Hepatocyte (in vitro differentiated cells): Measurements from ENCODE around the gene PDZD8. TPM values are rescaled to one million over a fixed set of nuclear protein-coding genes. Genes with fewer than 3 reads are reported as not detected.

Experiments
- DNase-seq: peaks from one replicate; pipeline ENCODE4 v3.0.0-alpha.2; 2016; ENCODE audit warnings: low spot score
- H2AFZ ChIP-seq: fragments of 200-600 bp; sonication (generic); 2 replicates; pipeline ENCODE4 v1.6.0; 2016; ENCODE audit warnings: antibody characterized with exemption, mild to moderate bottlenecking
- H3K27ac ChIP-seq: fragments of 200-600 bp; sonication (generic); 2 replicates; pipeline ENCODE4 v1.5.1; 2016; ENCODE audit warnings: mild to moderate bottlenecking
- H3K27me3 ChIP-seq: fragments of 200-600 bp; sonication (generic); 2 replicates; pipeline ENCODE4 v1.6.1; 2016
- H3K36me3 ChIP-seq: fragments of 200-600 bp; sonication (generic); replicated peaks from 2 replicates; pipeline ENCODE4 v1.5.1; 2016; ENCODE audit warnings: low read depth; ENCODE audit not compliant: insufficient read depth
- H3K4me1 ChIP-seq: fragments of 200-600 bp; sonication (generic); 2 replicates; pipeline ENCODE4 v1.5.1; 2016; ENCODE audit warnings: mild to moderate bottlenecking, moderate library complexity; ENCODE audit not compliant: insufficient read depth
- H3K4me2 ChIP-seq: fragments of 200-600 bp; sonication (generic); 2 replicates; pipeline ENCODE4 v1.6.0; 2016
- H3K4me3 ChIP-seq: fragments of 200-600 bp; sonication (generic); 2 replicates; pipeline ENCODE4 v1.5.1; 2016; ENCODE audit warnings: mild to moderate bottlenecking
- H3K79me2 ChIP-seq: fragments of 200-600 bp; sonication (generic); 2 replicates; pipeline ENCODE4 v1.6.0; 2017; ENCODE audit warnings: mild to moderate bottlenecking
- H3K9me2 ChIP-seq: fragments of 200-600 bp; sonication (generic); replicated peaks from 2 replicates; pipeline ENCODE4 v1.6.0; 2017; ENCODE audit warnings: mild to moderate bottlenecking; ENCODE audit not compliant: insufficient read depth
- H3K9me3 ChIP-seq: fragments of 200-600 bp; sonication (generic); 2 replicates; pipeline ENCODE4 v1.5.1; 2016; ENCODE audit warnings: low read depth, mild to moderate bottlenecking
- H4K20me1 ChIP-seq: fragments of 200-600 bp; sonication (generic); 2 replicates; pipeline ENCODE4 v1.6.0; 2016; ENCODE audit warnings: mild to moderate bottlenecking; ENCODE audit not compliant: insufficient read depth, poor library complexity, severe bottlenecking
- EZH2 ChIP-seq: fragments of 200-600 bp; sonication (generic); IDR thresholded peaks from 2 replicates; pipeline ENCODE4 v1.6.1; 2016; ENCODE audit warnings: antibody characterized with exemption, mild to moderate bottlenecking, borderline replicate concordance
- EZH2phosphoT487 ChIP-seq: fragments of 200-600 bp; sonication (generic); IDR thresholded peaks from one replicate; pipeline ENCODE4 v1.6.1; 2018; ENCODE audit warnings: antibody characterized with exemption, mild to moderate bottlenecking, low read depth, moderate library complexity; ENCODE audit not compliant: unreplicated experiment, severe bottlenecking
- WGBS: methylation state at CpG from one replicate; pipeline ENCODE4 v1.1.6; 2016; ENCODE audit warnings: low lambda C conversion rate; ENCODE audit errors: missing lambda C conversion rate; 5-methylcytosine and 5-hydroxymethylcytosine counted together
- polyA plus RNA-seq: library from polyadenylated mRNA; unstranded; fragments of >200 nt; fragmentation: Nextera tagmentation; extraction: Ambion mirVana; gene quantifications from 2 replicates; pipeline ENCODE4 v1.2.1, GENCODE V29; 2016
- total RNA-seq: library from RNA; depleted of rRNA; stranded (reverse); fragments of >200 nt; gene quantifications from 2 replicates; pipeline ENCODE4 v1.2.3, GENCODE V29; 2014
- TF ChIP-seq, protein P1 (sequence below): fragments of 200-600 bp; sonication (generic); IDR thresholded peaks from 2 replicates; pipeline ENCODE4 v1.5.1; 2016; ENCODE audit warnings: antibody characterized with exemption, mild to moderate bottlenecking; ENCODE audit not compliant: poor library complexity

The PDZD8 gene
- total and polyA plus RNA-seq, 2 experiments from 2014 or later, result 12.9 to 77.2 TPM

DNA sequence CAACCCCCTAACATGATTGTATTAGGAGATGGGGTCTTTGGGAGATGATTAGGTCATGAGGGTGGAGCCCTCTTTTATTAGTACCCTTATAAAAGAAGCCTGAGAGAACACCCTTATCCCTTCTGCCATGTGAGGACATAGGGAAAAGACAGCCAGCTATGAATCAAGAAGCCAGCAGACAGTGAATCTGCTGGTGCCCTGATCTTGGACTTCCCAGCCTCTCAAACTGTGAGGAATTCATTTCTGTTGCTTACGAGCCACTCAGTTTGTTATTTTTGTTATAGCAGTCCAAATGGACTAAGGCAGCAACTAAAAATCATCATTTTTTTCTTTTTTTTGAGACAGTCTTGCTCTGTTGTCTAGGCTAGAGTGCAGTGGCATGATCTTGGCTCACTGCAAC, 74.6 kb downstream of the PDZD8 start:
- TF ChIP-seq, protein P1, sequence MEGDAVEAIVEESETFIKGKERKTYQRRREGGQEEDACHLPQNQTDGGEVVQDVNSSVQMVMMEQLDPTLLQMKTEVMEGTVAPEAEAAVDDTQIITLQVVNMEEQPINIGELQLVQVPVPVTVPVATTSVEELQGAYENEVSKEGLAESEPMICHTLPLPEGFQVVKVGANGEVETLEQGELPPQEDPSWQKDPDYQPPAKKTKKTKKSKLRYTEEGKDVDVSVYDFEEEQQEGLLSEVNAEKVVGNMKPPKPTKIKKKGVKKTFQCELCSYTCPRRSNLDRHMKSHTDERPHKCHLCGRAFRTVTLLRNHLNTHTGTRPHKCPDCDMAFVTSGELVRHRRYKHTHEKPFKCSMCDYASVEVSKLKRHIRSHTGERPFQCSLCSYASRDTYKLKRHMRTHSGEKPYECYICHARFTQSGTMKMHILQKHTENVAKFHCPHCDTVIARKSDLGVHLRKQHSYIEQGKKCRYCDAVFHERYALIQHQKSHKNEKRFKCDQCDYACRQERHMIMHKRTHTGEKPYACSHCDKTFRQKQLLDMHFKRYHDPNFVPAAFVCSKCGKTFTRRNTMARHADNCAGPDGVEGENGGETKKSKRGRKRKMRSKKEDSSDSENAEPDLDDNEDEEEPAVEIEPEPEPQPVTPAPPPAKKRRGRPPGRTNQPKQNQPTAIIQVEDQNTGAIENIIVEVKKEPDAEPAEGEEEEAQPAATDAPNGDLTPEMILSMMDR, result no peak
- TF ChIP-seq EZH2 (no peak), EZH2phosphoT487 (no peak)
- no peak overlapping the region for H3K4me2 ChIP-seq
- WGBS, result 91% methylated on average over 1 of the region's 1 CpG
- H3K9me3 ChIP-seq, result no peaks in the 10 kb centered on the region
- H3K79me2 ChIP-seq, result peaks cover 19% of the 10 kb centered on the region
- H2AFZ ChIP-seq, result no peak overlapping the region
- H3K4me3 ChIP-seq, result no peak overlapping the region
- no peaks in the 10 kb centered on the region for H3K36me3 ChIP-seq
- H3K9me2 ChIP-seq, result no peaks in the 10 kb centered on the region
- no peak overlapping the region for H3K27ac ChIP-seq
- H3K4me1 ChIP-seq, result no peaks in the 10 kb centered on the region
- H4K20me1 ChIP-seq, result no peaks in the 10 kb centered on the region
- H3K27me3 ChIP-seq, result no peaks in the 10 kb centered on the region
- DNase-seq, result no peak

DNA sequence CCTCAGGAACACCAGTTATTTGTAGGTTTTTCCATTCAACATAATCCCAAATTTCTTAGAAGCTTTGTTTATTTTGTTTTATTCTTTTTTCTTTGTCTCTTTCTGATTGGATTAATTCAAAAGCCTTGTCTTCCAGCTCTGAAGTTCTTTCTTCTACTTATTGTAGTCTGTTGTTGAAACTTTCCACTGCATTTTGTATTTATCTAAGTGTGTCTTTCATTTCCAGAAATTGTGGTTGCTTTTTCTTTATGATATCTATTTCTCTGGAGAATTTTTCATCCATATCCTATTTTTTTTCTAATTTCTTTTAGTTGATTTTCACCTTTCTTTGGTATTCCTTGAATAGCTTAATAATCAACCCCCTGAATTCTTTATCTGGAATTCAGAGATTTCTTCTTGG, 75.8 kb downstream of the PDZD8 start:
- no peak for DNase-seq
- H3K27ac ChIP-seq, result no peak overlapping the region
- no peak overlapping the region for H2AFZ ChIP-seq
- no peaks in the 10 kb centered on the region for H3K4me1 ChIP-seq
- H3K9me3 ChIP-seq, result no peaks in the 10 kb centered on the region
- no peaks in the 10 kb centered on the region for H3K27me3 ChIP-seq
- no peak overlapping the region for H3K4me3 ChIP-seq
- TF ChIP-seq EZH2 (no peak), EZH2phosphoT487 (no peak)
- TF ChIP-seq, protein P1, result no peak
- no peaks in the 10 kb centered on the region for H3K36me3 ChIP-seq
- no peaks in the 10 kb centered on the region for H3K9me2 ChIP-seq
- peaks cover 3% of the 10 kb centered on the region for H4K20me1 ChIP-seq
- H3K79me2 ChIP-seq, result peaks cover 17% of the 10 kb centered on the region
- H3K4me2 ChIP-seq, result no peak overlapping the region

DNA sequence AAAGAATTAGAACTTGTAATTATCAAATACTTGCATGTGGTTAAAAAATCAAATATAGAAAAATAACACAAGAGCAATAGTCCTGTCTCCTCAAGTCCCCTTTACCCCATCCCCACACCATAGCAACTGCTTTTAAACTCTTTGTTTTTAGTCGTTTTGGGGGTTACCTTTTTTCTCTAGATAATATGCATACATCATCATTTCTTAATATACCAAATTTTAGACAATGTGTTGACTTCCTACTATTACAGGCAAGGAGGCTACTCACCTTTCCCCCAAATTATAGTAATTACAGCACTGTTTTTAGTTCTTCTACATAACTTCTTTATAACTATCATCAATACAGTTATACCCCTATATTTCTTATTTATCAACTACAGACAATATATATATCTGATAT, 77.0 kb downstream of the PDZD8 start:
- Histone ChIP-seq H3K9me3 (no peaks in the 10 kb centered on the region), H3K9me2 (no peaks in the 10 kb centered on the region), H3K27me3 (no peaks in the 10 kb centered on the region), H3K27ac (no peak overlapping the region), H3K4me2 (no peak overlapping the region), H3K36me3 (no peaks in the 10 kb centered on the region), H3K4me3 (no peak overlapping the region), H2AFZ (no peak overlapping the region), H4K20me1 (peaks cover 3% of the 10 kb centered on the region), H3K79me2 (peaks cover 27% of the 10 kb centered on the region), H3K4me1 (no peaks in the 10 kb centered on the region)
- TF ChIP-seq, protein P1, result no peak
- TF ChIP-seq EZH2, result no peak
- no peak for TF ChIP-seq EZH2phosphoT487
- 84% methylated on average over 1 of the region's 1 CpG for WGBS
- no peak for DNase-seq

DNA sequence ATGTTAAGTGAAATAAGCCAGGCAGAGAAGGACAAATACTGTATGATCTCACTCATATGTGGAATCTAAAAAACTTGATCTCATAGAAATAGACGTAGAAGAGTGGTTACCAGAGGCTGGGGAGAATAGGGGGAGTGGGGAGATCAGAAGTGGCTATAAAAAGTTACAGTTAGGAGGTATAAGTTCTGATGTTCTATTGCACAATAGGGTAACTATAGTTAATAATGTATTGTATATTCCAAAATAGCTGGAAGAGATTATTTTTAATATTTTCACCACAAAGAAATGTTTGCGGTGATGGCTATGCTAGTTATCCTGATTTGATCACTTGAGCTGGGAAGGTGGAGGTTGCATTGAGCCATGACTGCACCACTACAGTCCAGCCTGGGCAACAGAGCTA, 80.5 kb downstream of the PDZD8 start:
- Histone ChIP-seq H3K79me2 (peaks cover 43% of the 10 kb centered on the region), H3K36me3 (no peaks in the 10 kb centered on the region), H3K4me3 (no peak overlapping the region), H3K4me1 (no peaks in the 10 kb centered on the region), H3K27ac (no peak overlapping the region), H4K20me1 (peaks cover 9% of the 10 kb centered on the region), H3K9me2 (no peaks in the 10 kb centered on the region), H2AFZ (no peak overlapping the region), H3K4me2 (no peak overlapping the region), H3K9me3 (no peaks in the 10 kb centered on the region), H3K27me3 (no peaks in the 10 kb centered on the region)
- no peak for TF ChIP-seq EZH2
- no peak for TF ChIP-seq EZH2phosphoT487
- TF ChIP-seq, protein P1, result no peak
- no peak for DNase-seq
- whole genome bisulfite sequencing, result 100% methylated on average over 2 of the region's 2 CpGs
